HEK293T (cell line): Measurements from ENCODE around the gene MPL.

ENCODE experiments used
- CTCF ChIA-PET: fragments of 350-600 bp; formaldehyde crosslinking; extraction: SDS; loops from one replicate; lab custom pipeline; 2021; ENCODE audit warnings: antibody characterized with exemption, inconsistent platforms; lab: Yijun Ruan, JAX
- POLR2A ChIA-PET: fragments of 350-600 bp; formaldehyde crosslinking; extraction: SDS; loops from one replicate; lab custom pipeline; 2020; ENCODE audit warnings: antibody characterized with exemption, inconsistent platforms; lab: Yijun Ruan, JAX
- DNase-seq: peaks from one replicate; pipeline ENCODE4 v3.0.0; 2012; ENCODE audit warnings: mixed read lengths; ENCODE audit errors: extremely low spot score
- ARNT ChIP-seq: fragments of 450-650 bp; IDR thresholded peaks from 2 replicates; pipeline ENCODE4 v1.6.1; 2017; ENCODE audit warnings: mild to moderate bottlenecking
- BHLHE40 ChIP-seq: fragments of 450-650 bp; IDR thresholded peaks from 2 replicates; pipeline ENCODE4 v1.6.1; 2016; ENCODE audit warnings: mild to moderate bottlenecking, moderate library complexity, borderline replicate concordance
- CTBP1 ChIP-seq: fragments of 450-650 bp; IDR thresholded peaks from 2 replicates; pipeline ENCODE4 v1.6.1; 2016; ENCODE audit warnings: borderline replicate concordance
- ELF4 ChIP-seq: fragments of 450-650 bp; IDR thresholded peaks from 2 replicates; pipeline ENCODE4 v1.6.1; 2017; ENCODE audit warnings: antibody characterized with exemption
- FOXA1 ChIP-seq: fragments of 450-650 bp; IDR thresholded peaks from 2 replicates; pipeline ENCODE4 v1.6.1; 2016; ENCODE audit warnings: mild to moderate bottlenecking
- FOXK2 ChIP-seq: fragments of 450-650 bp; IDR thresholded peaks from 2 replicates; pipeline ENCODE4 v1.6.1; 2016; ENCODE audit warnings: mild to moderate bottlenecking
- FOXM1 ChIP-seq: fragments of 450-650 bp; IDR thresholded peaks from 2 replicates; pipeline ENCODE4 v1.6.1; 2017; ENCODE audit warnings: mild to moderate bottlenecking, borderline replicate concordance
- HDGF ChIP-seq: fragments of 450-650 bp; IDR thresholded peaks from 2 replicates; pipeline ENCODE4 v1.6.1; 2017; ENCODE audit warnings: antibody characterized with exemption, borderline replicate concordance
- L3MBTL2 ChIP-seq: fragments of 450-650 bp; conservative IDR thresholded peaks from 2 replicates; pipeline ENCODE4 v1.6.1; 2016; ENCODE audit warnings: mild to moderate bottlenecking
- LEF1 ChIP-seq: fragments of 450-650 bp; IDR thresholded peaks from 2 replicates; pipeline ENCODE4 v1.6.1; 2017; ENCODE audit warnings: mild to moderate bottlenecking, borderline replicate concordance
- NFRKB ChIP-seq: fragments of 450-650 bp; IDR thresholded peaks from 2 replicates; pipeline ENCODE4 v1.6.1; 2016; ENCODE audit warnings: mild to moderate bottlenecking, moderate library complexity
- PKNOX1 ChIP-seq: fragments of 450-650 bp; IDR thresholded peaks from 2 replicates; pipeline ENCODE4 v1.6.1; 2016
- SP1 ChIP-seq: fragments of 450-650 bp; IDR thresholded peaks from 2 replicates; pipeline ENCODE4 v1.6.1; 2017
- SUZ12 ChIP-seq: fragments of 450-650 bp; IDR thresholded peaks from 2 replicates; pipeline ENCODE4 v1.6.1; 2016; ENCODE audit warnings: mild to moderate bottlenecking
- TARDBP ChIP-seq: fragments of 450-650 bp; IDR thresholded peaks from 2 replicates; pipeline ENCODE4 v1.6.1; 2016
- ZNF384 ChIP-seq: fragments of 450-650 bp; IDR thresholded peaks from 2 replicates; pipeline ENCODE4 v1.6.1; 2016

The MPL gene

GRCh38 chr1:43300378-43301094 is 37.1 kb upstream of the MPL start, which contains the start of gene TIE1:
TIE1 (plus strand) TSS chr1:43300982; CDS start chr1:43301072, 90 bp downstream.
- ChIA-PET POLR2A (no interaction called here), CTCF (no interaction called here)
- TF ChIP-seq LEF1, result no peak
- TF ChIP-seq TARDBP, result no peak
- TF ChIP-seq SP1, result no peak
- DNase-seq, result no peak

- TF ChIP-seq HDGF (no peak), ELF4 (no peak), TARDBP (no peak), BHLHE40 (no peak), SP1 (no peak), LEF1 (no peak), FOXK2 (no peak), ZNF384 (no peak), NFRKB (no peak), ARNT (no peak), PKNOX1 (no peak), CTBP1 (no peak), SUZ12 (no peak), FOXM1 (no peak), L3MBTL2 (no peak)
- no peak for DNase-seq
- ChIA-PET CTCF (no interaction called here), POLR2A (no interaction called here)
Measured at GRCh38 chr1:43302201-43302600, 35.4 kb upstream of the MPL start.

DNA sequence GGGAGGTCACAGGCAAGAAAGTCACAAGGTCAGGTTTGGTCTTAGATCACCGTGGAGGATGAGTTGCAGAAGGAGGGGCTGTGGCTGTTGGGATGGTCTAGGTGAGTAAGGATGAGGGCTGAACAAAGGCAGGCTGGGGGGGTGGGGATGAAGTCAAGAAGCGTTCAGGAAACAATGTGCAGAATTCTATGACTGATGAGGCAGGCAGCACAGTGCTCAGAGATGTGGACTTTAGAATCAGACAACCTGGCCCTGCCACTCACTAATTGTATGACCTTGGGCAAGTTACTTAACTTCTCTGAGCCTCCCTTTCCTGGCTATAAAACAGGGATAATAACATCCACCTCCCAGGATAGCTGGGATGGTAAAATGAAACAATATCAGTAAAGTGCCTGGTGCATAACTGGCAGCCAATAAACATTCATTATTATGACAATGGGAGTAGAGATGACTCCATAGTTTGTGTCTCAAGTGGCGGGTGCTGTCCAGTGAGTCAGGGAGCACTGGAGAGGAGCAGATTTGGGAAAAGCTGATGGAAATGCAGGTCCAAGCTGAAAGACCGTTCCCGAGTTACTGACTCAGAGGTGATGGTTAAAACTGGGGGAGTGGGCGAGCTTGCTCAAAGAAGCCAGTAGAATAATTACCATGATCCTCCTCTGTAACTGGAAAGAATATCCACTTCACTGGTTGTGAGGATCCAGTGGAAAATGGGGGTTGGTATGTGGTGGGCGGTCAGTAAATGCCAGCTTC is 34.7 kb upstream of the MPL start:
- ChIA-PET CTCF (no interaction called here), POLR2A (no interaction called here)
- DNase-seq, result no peak
- TF ChIP-seq BHLHE40 (no peak), ZNF384 (no peak), HDGF (no peak), L3MBTL2 (no peak), CTBP1 (no peak), TARDBP (no peak), ARNT (no peak), NFRKB (no peak), SUZ12 (no peak), FOXK2 (no peak), FOXM1 (no peak), ELF4 (no peak), LEF1 (no peak), PKNOX1 (no peak), FOXA1 (no peak), SP1 (no peak)

DNA sequence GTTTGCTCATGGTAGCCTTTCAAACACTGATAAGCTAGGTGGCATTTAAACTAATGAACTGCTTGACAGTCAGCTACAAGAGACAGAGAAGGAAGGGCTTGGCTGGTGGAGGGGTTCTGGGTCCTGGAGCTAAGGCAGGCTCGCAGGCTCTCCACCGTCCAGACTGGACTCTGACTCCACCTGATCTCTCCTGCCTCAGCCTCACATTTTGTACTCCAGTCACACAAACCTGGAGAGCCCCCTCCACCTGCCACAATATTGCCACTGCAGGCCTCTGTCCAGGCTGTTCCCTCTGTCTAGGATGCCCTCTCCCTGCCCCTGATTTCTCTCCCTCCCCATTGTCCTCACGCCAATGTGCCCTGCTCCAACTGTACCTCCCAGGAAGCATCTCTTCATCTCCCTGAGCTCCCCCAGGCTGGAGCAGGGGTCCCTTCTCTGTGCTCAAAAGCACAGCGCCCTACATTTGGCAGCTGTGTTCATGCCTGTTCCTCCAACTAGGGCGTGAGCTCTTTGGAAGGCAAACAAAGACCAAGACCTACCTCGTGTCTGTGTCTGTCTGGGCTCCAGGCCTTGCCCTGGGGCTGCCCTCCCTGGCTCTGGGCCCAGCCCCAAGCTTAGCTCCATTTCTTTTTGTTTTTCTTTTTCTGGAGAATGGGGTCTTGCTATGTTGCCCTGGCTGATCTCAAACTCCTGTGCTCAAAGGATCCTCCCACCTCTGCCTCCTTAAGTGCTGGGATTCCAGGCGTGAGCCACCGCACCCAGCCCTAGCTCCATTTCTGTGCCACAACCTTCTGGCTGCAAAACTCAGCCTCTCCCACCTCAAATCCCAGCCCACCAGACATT is 33.9 kb upstream of the MPL start:
- no peak for TF ChIP-seq ZNF384
- TF ChIP-seq TARDBP, result no peak
- TF ChIP-seq ELF4, result no peak
- TF ChIP-seq LEF1, result no peak
- ChIA-PET CTCF (no interaction called here), POLR2A (no interaction called here)
- DNase-seq, result no peak

DNA sequence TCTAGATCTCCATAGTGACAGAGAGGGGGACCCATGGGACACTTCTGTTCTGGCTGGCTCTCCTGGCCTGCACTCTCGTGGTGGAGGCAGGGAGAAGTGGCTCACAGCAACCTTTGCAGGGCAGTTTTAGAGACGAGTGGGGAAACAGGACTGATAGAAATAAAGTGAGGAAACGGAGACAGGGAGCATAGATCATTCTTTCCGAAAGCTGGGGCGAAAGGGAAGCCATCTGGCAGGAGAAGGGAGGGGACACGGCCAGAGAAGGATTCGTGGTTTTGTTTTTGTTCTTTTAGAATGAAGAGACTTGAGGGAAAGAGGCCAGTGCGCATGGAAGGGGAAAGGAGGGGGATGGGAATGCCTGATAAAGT is 33.3 kb upstream of the MPL start:
- CTCF ChIA-PET, result no interaction called here
- no peak for DNase-seq
- TF ChIP-seq TARDBP (no peak), CTBP1 (no peak), SUZ12 (no peak), SP1 (no peak)
- POLR2A ChIA-PET, result no interaction called here

DNA sequence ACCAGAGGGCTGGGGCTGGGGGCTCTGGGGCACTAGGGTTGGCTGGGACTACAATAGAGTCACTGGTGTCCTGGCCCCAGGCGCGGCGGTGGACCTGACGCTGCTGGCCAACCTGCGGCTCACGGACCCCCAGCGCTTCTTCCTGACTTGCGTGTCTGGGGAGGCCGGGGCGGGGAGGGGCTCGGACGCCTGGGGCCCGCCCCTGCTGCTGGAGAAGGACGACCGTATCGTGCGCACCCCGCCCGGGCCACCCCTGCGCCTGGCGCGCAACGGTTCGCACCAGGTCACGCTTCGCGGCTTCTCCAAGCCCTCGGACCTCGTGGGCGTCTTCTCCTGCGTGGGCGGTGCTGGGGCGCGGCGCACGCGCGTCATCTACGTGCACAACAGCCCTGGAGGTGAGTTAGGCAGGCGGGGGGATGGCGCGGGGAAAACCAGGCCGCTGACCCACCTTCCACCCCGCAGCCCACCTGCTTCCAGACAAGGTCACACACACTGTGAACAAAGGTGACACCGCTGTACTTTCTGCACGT is 32.8 kb upstream of the MPL start:
- no peak for DNase-seq
- no peak for TF ChIP-seq CTBP1
- no peak for TF ChIP-seq HDGF
- TF ChIP-seq BHLHE40, result no peak
- no peak for TF ChIP-seq FOXA1
- no peak for TF ChIP-seq L3MBTL2
- no peak for TF ChIP-seq ELF4
- no peak for TF ChIP-seq FOXM1
- TF ChIP-seq SP1, result no peak
- no peak for TF ChIP-seq SUZ12
- TF ChIP-seq TARDBP, result no peak
- no peak for TF ChIP-seq LEF1
- TF ChIP-seq ZNF384, result no peak
- TF ChIP-seq NFRKB, result no peak
- no peak for TF ChIP-seq FOXK2
- TF ChIP-seq ARNT, result no peak
- TF ChIP-seq PKNOX1, result no peak
- ChIA-PET POLR2A (no interaction called here), CTCF (no interaction called here)
